ENCODE data around the gene ZNF573.
"Not testable (repeated sequence)": the region's sequence is repeated elsewhere in the genome, so short reads cannot be mapped to it uniquely, and the experiment has no call there.

ZNF573 gene

DNA sequence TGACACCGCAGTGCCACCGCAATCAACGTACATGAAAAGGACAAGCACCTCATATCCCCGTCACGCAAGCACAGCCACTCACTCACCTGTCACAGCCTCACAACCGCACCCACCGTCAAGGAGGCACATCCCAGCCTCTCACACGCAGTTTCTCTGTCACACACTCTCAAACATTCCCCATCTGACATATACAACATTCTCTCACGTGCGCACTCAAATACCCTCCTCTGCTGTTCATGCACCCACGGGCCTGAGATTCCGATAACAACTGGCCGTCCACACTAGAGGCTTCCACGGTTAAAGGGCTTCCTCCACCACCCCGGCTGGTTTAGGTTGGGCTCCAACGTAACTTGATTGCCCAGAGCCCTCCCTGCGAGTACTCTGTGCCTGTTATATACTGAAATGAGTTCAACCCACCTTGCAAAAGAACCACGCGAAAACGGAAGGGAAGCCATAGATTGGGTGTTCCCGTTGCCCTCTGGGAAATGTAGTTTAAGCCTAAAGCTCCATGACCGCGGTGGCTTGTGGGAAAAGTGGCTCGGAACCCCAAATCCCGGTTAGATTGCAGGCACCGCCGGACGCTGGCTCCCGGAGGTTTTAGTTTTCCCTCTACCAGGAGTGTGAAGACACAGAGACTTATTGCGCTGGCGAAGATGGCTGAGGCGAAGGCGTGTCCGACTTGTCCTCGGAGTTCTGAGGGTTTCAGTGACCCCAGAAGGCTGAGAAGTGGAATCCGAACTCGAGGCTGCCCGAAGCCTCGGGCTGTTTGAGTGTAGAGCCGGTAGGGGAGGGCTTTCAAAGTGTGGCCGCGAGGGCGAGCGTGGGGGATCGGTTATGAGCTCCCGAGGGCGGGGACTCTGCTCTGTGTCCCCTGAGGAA, at the start of gene ZNF573:
TSS of gene ZNF573 (minus strand) at position 460 of the 879 bp plus-strand sequence. CDS start 5,857 bp downstream, outside the sequence.
- DNase-seq: peak; percentile 89

DNA sequence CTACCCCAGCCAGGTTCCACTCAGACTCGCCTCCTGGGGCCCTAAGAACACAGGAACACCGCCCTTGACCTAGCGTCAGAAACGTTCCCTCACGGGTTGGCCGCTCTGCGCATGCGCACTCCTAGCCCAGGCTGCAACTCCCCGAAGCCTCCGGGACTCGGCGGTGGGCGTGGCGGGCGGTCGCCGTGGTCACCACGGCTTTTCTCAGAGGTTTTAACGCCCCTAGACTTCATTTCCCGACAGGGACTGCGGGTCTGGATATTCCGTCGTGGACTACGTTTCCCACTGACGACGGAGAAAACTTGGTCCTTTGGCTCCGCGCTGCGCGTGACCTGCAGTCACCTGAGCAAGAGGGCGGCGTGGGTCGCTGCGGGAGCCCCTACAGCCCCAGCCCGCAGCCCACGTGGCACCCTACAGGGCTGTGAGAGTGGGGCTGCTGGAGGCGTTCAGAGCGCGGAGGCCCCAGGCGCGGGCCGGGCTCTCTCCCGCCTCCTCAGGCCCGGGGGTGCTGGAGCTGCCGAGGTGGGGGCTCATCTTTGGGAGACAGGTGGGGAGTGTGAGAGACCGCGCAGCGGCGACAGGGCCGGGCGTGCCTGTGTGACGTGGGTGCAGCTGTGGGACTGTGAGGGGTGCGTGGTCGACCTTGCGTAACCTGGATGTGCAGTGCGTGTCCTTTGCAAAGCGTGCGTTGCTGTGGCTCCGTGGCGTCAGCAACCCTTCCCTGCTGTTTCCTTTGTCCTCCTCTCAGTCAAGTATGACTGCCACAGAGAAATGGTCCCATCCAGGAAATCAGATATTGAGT, 38.0 kb upstream of the ZNF573 start:
- DNase-seq: no peak

DNA sequence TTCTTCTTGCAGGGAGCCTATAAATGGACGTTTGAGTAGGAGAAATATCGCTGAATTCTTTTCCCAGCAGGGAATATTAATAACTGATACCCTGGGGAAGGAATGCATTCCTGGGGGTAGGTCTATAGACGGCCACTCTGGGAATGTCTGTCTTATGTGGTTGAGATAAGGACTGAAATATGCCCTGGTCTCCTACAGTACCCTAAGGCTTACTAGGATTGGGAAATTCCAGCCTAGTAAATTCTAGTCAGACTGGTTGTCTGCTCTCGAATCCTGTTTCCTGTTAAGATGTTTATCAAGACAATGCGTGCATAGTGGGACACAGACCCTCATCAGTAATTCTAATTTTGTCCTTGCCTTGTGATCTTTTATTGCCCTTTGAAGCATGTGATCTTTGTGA, 36.2 kb upstream of the ZNF573 start:
- not testable (repeated sequence) for DNase-seq

DNA sequence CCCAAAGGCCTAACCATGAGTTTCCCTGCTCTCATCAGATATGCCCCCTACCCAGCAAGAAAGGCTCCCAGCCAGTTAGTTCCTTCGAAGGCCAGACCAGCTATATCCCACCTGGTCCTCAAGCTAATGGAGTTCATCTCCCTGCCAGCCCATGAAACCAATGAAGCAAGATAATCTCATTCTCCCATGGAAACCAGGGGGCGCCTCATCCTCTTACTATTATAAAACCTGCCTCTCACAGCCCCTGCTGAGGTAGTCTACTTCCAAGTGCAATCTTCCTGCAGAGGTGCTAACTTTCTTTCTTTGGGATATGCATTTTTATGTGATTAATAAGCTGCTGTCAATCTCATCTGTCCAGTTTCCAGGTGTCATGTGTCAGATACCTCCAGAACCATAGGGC, 34.0 kb upstream of the ZNF573 start:
- DNase-seq: no peak

DNA sequence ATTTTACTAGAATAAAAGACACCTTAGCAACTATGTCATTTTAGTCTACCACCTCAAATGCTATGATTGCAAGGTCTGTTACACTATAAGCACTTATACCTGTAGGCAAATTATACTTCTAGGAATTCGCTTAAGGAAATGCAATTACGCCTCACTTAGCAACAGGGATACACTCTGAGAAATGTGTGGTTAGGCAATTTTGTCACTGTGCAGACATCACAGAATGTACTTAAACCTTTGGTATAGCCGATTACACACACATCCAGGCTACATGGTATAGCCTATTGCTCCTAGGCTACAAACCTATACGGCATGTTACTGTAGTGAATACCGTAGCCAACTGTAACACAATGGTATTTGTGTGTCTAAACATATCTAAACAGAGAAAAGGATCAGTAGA, 30.0 kb upstream of the ZNF573 start:
- DNase-seq: no peak

DNA sequence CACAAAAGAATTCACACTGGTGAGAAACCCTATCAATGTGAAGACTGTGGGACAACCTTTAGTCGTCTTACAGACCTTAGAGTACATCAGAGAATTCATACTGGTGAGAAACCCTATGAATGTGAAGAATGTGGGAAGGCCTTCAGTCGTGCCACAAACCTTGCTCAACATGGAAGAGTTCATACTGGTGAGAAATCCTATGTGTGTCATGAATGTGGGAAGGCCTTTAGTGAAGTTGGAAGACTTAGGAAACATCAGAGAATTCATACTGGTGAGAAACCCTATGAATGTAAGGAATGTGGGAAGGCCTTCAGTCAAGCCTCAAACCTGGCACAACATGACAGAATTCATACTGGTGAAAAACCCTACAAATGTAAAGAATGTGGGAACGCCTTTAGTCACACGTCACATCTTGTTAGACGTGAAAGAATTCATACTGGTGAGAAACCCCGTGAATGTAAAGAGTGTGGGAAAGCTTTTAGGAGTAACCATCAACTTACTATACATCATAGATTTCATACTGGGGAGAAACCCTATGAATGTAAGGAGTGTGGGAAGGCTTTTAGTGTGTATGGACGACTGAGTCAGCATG, 24.0 kb upstream of the ZNF573 start:
- DNase-seq: no peak

DNA sequence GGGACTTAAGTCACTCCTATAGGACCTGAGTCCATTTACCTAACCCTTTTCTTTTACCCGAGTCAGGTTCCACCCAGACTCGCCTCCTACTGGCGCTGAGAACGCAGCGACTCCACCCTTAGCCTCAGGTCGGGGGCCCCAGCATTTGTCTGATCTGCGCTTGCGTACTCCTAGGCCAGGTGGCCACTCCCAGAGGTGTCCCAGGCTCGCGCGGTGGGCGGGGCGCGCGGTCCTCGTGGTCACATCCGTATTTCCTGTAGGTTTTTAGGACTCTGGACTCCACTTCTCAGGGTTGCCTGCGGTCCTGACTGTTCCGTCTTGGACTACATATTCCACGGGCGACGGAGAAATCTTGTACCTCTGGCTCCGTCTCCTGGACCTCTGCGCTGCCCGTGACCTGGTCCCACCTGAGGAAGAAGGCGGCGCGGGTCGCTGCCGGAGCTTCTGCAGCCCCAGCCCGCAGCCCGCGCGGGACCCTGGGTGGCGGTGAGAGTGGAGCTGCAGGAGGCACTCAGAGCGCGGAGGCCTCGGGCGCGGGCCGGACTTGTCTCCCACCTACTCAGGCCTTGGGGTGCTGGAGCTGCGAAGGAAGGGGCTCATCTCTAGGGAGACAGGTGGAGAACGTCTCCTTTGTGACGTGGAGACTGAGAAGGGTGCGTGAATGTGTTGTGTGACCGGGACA, 11.0 kb upstream of the ZNF573 start:
- no peak for DNase-seq

DNA sequence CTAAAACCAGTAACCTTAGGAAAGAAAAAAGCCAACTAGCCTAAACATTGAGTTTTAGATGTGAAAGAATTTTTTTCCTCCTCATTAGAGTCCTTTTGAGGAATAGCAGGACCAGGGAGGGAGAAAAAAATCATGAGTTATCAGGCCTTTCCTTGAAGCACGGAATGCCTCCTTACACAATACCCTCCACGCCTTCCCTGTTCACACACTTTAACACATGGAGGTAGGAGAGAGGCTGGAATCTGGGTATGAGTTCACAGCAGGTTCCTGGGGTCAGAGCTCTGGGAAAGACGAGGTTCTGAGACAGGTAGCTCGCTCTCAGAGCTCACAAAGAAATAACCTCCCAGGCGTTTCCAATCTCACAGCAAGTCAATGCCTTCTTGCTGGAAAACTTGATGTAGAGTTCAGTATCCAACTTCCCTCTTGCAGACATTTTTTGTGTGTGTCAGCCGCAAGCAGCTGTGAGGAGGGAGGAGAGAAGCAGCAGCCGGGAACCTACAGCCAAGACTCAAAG, 716 bp downstream of the ZNF573 start:
- peak; percentile 1 for DNase-seq

DNA sequence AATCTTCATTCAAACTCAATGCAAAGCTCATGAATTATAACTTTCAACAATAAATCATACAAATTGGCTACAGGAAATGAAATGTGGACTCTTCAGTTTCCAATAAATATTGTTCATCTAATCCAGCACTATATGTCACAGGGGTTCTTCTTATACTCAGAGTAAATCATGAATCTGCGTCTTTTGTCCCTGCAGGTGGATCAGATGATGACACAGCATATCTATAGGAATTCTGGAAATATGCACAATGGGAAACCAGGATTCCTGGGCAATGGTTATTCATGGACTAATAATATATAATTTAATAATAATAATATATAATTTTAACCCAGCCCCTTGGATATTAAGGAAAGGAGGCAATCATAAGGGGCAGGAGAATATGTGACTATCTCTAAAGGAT, 8.4 kb downstream of the ZNF573 start:
- no peak for DNase-seq

DNA sequence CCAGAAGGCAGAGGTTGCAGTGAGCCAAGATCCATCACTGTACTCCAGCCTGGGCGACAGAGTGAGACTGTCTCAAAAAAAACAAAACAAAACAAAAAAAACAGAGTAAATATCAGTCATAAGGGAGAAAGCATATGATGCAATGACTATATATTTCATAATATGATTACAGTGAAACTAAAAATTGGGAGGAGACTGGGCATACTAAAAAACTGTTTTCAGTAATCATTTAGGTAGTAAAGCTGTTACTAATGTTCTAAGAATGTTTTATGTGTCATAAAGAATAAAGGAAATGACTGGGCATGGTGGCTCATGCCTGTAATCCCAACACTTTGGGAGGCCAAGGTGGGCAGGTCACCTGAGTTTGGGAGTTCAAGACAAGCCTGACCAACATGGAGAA, 15.9 kb downstream of the ZNF573 start:
- DNase-seq: peak; percentile 60

DNA sequence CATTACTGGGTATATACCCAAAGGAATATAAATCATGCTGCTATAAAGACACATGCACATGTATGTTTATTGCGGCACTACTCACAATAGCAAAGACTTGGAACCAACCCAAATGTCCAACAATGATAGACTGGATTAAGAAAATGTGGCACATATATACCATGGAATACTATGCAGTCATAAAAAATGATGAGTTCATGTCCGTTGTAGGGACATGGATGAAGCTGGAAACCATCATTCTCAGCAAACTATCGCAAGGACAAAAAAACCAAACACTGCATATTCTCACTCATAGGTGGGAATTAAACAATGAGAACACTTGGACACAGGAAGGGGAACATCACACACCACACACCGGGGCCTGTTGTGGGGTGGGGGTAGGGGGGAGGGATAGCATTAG, 21.7 kb downstream of the ZNF573 start:
- DNase-seq: not testable (repeated sequence)

DNA sequence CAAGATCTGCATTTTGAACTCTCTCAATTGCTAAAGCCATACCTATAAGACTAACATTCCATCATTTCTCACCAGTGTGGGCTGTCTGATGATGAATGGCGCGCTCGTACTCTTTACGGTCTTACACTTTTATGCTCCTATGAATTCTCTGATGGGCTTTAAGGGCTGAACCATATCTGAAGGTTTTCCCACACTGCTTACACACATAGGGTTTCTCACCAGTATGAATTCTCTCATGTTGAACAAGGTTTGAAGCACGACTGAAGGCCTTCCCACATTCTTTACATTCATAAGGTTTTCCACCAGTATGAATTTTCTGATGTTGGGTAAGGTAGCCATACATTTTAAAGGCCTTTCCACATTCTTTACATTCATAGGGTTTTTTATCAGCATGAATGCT, 41.0 kb downstream of the ZNF573 start:
- DNase-seq: no peak

DNA sequence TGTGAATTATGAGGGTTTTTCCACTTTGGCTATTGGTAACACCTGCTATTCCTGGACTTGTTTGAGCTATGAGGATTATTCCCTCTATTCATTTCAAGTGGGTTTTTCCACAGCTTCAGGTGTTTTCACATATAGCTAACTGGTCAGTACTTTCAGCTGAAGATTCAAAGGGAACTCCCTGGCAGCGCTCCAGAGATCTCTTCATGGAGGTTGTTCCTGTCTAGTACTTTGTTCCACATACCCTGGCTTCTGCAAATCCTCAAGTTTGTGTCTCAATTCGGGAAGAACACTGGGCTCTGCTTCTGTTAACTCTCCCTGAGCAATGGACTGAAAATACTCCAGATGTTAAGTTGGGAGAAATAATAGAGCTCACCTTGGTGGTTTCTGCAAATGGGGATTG, 54.2 kb downstream of the ZNF573 start:
- DNase-seq: no peak

DNA sequence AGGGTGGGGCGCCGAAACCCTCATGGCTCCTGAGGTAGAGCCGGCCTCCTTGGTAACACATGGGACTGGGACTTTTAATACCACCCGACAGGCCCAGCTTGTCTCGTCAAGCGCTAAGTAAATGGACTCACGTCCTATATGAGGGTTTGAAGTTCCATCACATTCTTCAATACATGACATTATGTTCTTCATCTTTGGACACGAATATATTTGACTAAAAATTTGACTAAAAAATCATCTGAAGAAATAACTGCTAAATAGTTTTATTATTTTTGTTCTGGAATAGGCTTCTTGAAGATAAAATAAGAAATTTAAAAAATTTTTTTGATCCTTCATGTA, 59.5 kb downstream of the ZNF573 start:
- no peak for DNase-seq

DNA sequence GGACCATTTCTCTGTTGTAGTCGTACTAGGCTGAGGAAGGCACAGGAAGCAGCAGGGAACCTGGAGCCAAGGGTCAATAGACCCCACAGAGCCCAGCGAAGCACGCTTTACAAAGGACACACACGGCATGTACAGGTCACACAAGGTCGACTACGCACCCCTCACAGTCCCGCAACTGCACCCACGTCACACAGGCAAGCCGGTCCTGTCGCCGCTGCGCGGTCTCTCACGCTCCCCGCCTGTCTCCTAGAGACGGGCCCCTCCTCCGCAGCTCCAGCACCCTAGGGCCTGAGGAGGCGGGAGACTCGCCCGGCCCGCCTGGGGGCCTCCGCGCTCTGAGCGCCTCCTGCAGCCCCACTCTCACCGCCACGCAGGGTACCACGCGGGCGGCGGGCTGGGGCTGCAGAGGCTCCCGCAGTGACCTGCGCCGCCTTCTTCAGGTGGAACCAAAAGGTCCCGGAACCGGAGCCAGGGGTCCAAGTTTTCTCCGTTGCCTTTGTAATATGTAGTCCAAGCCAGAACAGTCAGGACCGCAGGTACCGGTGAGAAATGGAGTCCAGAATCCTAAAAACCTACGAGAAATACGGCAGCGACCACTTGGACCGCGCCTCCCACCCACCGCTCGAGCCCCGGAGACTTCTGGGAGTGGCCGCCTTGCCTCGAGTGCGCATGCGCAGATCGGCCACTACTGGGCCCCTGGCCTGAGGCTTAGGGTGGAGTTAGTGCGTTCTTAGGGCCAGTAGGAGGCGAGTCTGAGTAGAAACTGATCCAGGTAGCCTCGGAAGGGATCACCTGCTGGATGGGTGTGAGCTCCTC, 60.1 kb downstream of the ZNF573 start, which contains the start of gene ZNF607:
TSS of gene ZNF607 (minus strand) at position 651 of the 816 bp plus-strand sequence. CDS start 8,143 bp downstream, outside the sequence.
- DNase-seq: peak; percentile 89

DNA sequence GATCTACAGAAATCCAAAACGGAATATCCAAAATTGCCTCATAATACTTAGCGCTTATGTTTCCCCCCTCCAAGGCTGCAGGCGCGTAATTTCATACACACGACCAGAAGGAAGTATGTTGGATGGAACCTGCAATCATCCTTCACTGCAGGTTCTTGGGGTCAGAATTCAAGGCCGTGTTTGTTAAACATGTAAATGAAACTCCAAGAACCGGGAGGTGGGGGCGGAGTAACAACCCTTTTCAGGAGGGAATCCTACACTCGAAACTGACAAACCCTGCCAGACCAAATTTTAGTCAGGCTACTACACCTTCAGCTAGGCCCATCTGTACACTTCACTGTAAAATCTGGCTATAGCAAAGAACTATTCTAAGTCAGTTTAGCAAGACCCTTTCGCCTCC, 61.1 kb downstream of the ZNF573 start:
- no peak for DNase-seq

DNA sequence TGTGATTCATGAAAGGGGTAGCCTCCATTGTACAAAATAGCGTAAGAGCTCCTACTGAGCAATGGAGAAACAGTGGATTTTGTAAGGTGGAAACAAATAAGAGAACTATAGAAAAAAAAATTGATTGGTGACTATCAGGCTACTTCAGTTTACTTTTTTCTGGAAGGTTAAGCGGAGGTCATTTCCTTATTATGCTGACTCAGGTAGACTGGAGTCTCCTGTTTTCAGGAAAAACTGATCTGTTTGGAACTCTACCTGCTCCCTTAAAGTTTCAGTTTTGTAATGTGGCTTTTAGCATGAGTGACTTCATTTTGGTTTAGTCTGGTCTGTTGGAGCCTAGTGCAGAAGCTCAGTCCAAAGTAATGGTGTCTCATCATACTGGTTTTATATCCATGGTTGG, 63.2 kb downstream of the ZNF573 start:
- DNase-seq: no peak

DNA sequence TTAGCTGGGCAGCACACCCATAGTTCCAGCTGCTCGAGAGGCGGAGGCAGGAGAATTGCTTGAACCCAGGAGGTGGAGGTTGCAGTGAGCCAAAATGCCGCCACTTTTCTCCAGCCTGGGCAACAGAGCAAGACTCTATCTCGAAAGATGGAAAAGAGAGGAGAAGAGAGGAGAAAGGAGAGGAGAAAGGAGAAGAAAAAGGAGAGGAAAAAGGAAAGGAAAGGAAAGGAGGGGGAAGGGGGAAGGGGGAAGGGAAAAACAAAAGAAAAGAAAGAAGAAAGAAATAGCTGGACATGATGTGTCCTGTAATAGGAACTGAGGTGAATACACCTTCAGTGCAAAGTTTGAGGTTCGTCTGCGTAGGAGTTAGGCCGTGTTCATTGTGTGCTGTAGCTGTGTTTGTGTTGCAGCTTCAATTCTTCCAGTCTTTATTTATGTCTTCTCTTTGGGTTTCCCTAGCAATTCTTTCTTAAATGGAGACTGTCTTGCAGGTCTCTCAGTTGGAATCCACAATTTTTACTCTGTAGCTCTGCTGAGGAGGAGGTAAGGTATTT, 73.3 kb downstream of the ZNF573 start:
- DNase-seq: no peak

DNA sequence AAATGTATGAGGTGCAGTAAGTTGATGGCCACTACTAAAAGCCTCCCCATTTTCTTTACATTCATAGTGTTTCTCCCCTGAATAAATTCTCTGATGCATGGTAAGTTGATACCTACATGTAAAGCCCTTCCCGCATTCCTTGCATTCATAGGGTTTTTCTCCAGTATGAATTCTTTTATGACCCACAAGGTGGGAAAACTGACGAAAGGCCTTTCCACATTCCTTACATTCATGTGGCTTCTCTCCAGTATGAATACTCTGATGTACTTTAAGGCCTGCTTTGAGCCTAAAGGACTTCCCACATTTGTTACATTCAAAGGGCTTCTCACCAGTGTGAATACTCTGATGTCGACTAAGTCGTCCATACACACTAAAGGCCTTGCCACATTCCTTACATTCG, 80.3 kb downstream of the ZNF573 start:
- no peak for DNase-seq

DNA sequence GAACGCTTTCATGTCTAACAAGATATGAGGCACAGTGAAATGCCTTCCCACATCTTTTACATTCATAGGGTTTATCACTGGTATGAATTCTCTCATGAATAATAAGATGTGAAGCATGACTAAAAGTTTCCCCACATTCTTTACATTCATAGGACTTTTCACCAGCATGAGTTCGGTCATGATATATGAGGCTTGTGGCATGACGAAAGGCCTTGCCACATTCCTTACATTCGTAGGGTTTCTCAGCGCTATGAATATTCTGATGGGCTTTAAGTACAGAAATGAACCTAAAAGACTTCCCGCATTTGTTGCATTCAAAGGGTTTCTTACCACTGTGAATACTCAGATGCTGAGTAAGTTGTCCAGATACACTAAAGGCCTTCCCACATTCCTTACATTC, 81.2 kb downstream of the ZNF573 start:
- DNase-seq: no peak

DNA sequence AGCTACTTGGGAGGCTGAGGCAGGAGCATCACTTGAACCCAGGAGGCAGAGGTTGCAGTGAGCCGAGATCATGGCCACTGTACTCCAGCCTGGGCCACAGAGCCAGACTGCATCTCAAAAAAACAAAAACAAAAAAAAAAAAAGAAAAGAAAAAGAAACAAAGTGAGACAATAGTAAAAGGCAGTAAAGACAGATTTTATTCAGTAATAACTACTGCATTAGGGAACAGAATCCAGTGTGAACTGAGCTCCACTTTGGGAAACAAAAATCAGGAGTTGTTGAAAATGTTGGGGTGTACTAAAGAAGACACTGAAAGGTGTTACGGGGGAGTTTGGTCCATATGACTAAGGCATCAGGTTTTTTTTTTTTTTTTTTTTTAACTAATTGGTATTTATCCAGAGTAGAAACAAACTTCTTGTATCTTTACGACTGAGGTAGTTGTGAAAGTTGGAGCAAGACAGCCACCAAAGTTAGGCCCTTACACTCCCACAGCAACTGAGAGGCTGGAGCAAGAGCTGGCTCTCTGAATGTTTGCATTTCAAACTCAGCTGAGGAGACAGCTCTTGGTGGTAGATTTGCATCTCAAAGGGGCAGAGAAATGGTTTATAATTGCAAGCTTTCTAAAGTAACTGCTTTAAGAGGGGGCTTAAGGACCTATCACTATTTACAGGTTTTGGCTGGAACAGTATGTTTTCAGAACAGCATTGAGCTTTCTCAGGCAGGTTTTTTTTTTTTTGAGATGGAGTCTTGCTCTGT, 84.1 kb downstream of the ZNF573 start:
- no peak for DNase-seq

Measured in HCEC 1CT (cell line).